A549 treated with GW870086 at 1 μM for 4 hours (cell line): ENCODE measurements around the gene HCN2. TPM values are rescaled to one million over a fixed set of nuclear protein-coding genes. Genes with fewer than 3 reads are reported as not detected.

ENCODE experiments used
- total RNA-seq: library from RNA; stranded (reverse); fragments of 200-300 nt; extraction: Qiagen RNA extraction; gene quantifications from 5 replicates; pipeline ENCODE4 v1.2.3, GENCODE V29; 2022; ENCODE audit warnings: low read depth

The HCN2 gene
- total RNA-seq = 28.8 to 39.6 TPM (median 38.9 TPM) in 5 replicates

DNA sequence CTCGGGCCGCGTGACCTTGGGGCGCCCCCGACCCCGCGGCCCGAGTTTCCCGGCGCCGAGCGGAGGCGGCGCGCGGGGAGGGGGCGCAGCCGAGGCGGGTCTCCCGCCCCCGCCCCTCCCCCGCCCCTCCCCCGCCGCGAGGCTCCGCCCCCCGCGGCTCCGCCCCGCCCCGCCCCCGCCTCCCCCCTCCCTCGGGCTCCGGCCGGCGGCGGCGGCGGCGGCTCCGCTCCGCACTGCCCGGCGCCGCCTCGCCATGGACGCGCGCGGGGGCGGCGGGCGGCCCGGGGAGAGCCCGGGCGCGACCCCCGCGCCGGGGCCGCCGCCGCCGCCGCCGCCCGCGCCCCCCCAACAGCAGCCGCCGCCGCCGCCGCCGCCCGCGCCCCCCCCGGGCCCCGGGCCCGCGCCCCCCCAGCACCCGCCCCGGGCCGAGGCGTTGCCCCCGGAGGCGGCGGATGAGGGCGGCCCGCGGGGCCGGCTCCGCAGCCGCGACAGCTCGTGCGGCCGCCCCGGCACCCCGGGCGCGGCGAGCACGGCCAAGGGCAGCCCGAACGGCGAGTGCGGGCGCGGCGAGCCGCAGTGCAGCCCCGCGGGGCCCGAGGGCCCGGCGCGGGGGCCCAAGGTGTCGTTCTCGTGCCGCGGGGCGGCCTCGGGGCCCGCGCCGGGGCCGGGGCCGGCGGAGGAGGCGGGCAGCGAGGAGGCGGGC is at the start of gene HCN2:
HCN2 (plus strand) TSS at position 189 of the 703 bp plus-strand sequence; CDS start at position 254, 65 bp downstream.

DNA sequence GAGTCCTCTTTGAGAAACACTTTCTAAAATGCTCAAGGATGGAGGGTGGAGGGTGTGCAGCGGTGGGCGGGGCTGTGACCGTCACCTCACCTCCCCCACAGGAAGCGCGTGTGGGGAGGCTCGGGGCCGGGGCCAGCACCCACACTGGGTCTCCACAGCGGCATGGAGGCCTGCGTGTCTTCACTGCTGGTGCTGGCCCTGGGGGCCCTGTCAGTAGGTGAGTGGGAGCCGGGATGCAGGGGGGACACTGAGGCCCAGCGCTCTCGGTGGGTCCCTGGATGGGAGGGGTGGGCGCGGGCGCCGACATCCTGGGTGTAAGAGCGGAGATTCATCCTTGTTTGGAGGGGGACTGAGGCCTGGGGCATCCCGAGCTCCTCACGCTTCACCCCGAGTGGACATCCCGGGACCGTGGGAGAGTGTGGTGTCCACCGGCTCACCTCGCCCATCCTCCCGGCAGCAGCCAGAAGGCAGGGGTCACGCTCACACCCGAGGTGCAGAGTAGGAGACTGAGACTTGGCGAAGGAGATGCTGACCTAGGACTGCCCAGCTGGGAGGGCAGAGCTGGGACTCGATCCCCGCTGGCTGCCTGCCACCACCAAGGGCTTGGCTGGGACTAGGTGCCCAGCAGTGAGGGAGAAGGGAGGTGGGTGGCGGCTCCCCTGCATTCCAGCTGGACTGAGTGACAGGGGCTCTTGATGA is 45.6 kb upstream of the HCN2 start, which contains the start of gene GZMM:
GZMM (plus strand) TSS at position 144 of the 699 bp plus-strand sequence; CDS start at position 163, 19 bp downstream.

DNA sequence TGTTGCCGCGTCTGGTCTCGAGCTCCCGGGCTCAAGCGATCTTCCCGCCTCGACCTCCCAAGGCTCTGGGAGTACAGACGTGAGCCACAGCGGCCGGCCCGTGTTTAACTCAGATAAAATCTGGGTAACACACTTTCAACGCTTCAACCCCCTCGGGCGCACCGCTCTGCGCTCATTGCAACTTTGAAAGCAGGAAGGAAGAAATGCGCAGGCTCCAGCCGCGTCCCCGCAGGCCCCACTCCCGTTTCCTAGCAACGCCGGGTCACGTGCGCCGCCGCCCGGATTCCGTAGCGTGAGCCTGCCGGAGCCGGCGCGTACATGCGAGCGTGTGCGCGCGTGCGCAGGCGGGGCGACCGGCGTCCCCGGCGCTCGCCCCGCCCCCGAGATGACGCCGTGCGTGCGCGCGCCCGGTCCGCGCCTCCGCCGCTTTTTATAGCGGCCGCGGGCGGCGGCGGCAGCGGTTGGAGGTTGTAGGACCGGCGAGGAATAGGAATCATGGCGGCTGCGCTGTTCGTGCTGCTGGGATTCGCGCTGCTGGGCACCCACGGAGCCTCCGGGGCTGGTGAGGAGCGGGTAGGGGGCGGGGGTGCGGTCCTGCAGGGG is 17.4 kb upstream of the HCN2 start, which contains the start of gene BSG:
BSG (plus strand) TSS at position 457 of the 603 bp plus-strand sequence; CDS start at position 496, 39 bp downstream.

DNA sequence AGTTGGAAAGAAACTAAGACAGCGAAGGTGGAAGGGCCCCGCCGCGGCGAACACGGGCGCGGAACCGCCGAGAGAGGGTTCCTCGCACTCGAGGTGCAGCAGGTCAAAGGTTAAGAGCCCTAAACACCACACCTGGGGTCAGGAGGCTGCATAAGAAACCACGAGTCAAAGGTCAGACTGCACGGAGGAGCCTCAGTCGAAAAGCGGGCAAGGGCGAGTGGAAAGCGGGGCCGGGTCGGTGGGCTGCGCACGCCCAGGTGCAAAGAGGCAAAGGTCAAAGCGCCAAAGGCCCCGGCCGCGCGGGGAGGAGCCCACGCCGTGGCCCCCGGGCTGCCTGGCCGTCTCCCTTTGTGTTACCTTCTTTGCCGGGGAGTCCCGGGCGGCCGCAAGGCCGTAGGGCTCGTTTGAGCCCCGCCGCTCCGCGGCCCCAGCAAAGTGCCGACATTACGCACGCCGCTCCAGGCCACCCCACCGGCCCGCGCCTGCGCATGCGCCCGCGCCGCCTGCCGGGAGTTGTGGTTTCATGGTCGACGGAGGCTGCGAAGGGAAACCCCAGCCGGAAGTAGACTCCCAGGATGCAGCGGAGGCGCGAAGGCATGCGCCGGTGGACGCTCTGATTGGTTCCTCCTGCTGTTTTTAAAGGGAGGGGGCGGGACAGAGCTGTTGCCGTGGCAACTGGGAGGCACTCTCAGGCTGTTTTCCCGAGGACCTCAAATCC is 43.5 kb downstream of the HCN2 start, which contains the start of gene POLRMT:
POLRMT (minus strand) TSS at position 470 of the 718 bp plus-strand sequence; CDS start at position 445, 25 bp downstream.

DNA sequence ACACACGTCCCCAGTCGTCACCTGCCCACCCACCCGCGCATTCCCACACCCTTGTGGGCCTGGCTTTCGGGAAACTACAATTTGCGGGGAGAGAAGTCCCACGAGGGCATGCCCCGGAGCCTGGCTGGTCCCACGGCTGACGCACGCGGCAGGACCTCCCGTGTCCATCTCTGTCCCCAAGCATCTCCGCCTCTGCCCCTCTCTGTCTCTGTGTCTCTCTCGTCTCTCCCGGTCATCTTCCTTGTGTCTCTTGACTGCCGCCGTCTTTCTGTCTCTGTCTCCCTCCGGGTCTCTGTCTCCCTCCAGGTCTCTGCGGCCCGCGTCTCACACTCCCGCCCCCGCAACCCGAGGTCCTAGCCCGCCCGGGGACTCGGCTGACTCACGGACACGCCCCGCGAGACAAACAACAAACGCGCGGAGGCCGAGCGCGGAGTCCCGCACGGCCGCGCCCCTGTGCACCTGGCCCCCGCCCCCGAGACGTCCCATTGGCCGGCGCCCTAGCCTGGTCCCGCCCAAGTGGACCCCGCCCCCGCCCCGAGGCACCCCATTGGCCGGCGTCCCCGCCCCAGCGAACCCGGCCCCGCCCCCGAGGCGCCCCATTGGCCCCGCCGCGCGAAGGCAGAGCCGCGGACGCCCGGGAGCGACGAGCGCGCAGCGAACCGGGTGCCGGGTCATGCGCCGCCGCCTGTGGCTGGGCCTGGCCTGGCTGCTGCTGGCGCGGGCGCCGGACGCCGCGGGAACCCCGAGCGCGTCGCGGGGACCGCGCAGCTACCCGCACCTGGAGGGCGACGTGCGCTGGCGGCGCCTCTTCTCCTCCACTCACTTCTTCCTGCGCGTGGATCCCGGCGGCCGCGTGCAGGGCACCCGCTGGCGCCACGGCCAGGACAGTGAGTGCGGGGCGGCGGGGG is 49.8 kb downstream of the HCN2 start, which contains the start of gene FGF22:
FGF22 (plus strand) TSS at position 627 of the 908 bp plus-strand sequence; CDS start at position 674, 47 bp downstream.

DNA sequence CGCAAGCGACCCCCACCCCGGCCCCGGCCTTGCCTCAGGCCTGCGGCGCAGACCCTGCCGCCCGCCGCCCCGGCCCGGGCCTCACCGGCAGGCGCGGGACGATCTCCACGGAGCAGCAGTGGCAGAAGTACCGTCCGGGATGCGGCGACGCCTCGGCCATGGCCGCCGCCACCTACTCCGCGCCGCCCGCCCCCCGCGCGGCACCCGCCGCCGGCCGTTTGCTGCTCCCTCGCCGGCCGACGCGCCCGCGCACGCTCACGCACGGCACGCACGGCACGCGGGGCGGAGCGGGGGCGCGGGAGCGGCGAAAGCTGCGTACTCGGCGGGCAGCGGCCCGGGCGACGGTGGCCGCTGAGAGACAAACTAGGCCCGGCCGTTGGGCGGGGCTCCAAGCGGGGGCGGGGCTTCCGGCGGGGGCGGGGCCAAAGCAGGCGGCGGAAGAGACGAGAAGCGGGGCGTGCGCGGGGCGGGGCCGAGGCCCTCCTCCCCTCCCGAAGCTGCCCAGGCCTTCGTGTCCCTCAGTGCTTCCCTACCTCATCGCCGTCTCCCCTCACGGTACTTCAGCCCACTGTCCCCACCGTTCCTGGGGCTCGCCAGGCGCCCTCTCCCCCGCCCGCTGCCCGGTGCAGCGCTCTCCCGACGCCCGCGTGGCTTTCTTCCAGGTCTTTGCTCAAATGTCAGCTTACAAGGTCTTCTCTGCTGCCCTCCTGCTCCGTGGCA is 73.4 kb downstream of the HCN2 start, which contains the start of gene RNF126:
RNF126 (minus strand) TSS at position 253 of the 720 bp plus-strand sequence; CDS start at position 160, 93 bp downstream.

Other genes starting within 250 kb of the HCN2 start
- 14.9 to 21.0 TPM (median 19.5 TPM) in 5 replicates for gene MIER2, start 245.1 kb upstream of the HCN2 start, total RNA-seq
- 0.37 to 0.46 TPM (median 0.40 TPM) in 5 replicates for gene C2CD4C, start 180.7 kb upstream of the HCN2 start, total RNA-seq
- 0.80 to 1.3 TPM (median 1.00 TPM) in 5 replicates for gene SHC2, start 128.8 kb upstream of the HCN2 start, total RNA-seq
- 0.14 to 0.40 TPM (median 0.33 TPM) in 5 replicates for gene MADCAM1, start 93.4 kb upstream of the HCN2 start, total RNA-seq
- gene TPGS1, start 82.4 kb upstream of the HCN2 start, total RNA-seq = 12.4 to 16.5 TPM (median 14.8 TPM) in 5 replicates
- gene CDC34, start 58.1 kb upstream of the HCN2 start, total RNA-seq = 63.4 to 96.7 TPM (median 95.7 TPM) in 5 replicates
- gene GZMM, start 45.8 kb upstream of the HCN2 start, total RNA-seq = 0.27 to 0.57 TPM (median 0.38 TPM) in 3 of 5 replicates, not detected in the others
- gene BSG, start 17.3 kb upstream of the HCN2 start, total RNA-seq = 661 to 737 TPM (median 728 TPM) in 5 replicates
- 74.9 to 100 TPM (median 98.7 TPM) in 5 replicates for gene POLRMT, start 43.7 kb downstream of the HCN2 start, total RNA-seq
- gene FGF22, start 50.0 kb downstream of the HCN2 start, total RNA-seq = 0.32 to 0.79 TPM (median 0.67 TPM) in 5 replicates
- 57.4 to 74.9 TPM (median 73.8 TPM) in 5 replicates for gene RNF126, start 73.3 kb downstream of the HCN2 start, total RNA-seq
- 198 to 248 TPM (median 224 TPM) in 5 replicates for gene FSTL3, start 86.5 kb downstream of the HCN2 start, total RNA-seq
- gene PRSS57, start 105.6 kb downstream of the HCN2 start, total RNA-seq = not detected in 5 replicates
- gene PALM, start 119.1 kb downstream of the HCN2 start, total RNA-seq = 9.8 to 18.2 TPM (median 15.0 TPM) in 5 replicates
- gene MISP, start 161.2 kb downstream of the HCN2 start, total RNA-seq = 67.0 to 86.8 TPM (median 81.7 TPM) in 5 replicates
- 206 to 217 TPM (median 211 TPM) in 5 replicates for gene PTBP1, start 207.6 kb downstream of the HCN2 start, total RNA-seq
- 2.3 to 5.5 TPM (median 4.8 TPM) in 5 replicates for gene PLPPR3, start 232.1 kb downstream of the HCN2 start, total RNA-seq
- gene AZU1, start 238.0 kb downstream of the HCN2 start, total RNA-seq = 0.15 to 0.41 TPM (median 0.35 TPM) in 4 of 5 replicates, not detected in the other